ENCODE data around the gene MAP9.
"Not testable (repeated sequence)": the region's sequence is repeated elsewhere in the genome, so short reads cannot be mapped to it uniquely, and the experiment has no call there.

Gene MAP9

DNA sequence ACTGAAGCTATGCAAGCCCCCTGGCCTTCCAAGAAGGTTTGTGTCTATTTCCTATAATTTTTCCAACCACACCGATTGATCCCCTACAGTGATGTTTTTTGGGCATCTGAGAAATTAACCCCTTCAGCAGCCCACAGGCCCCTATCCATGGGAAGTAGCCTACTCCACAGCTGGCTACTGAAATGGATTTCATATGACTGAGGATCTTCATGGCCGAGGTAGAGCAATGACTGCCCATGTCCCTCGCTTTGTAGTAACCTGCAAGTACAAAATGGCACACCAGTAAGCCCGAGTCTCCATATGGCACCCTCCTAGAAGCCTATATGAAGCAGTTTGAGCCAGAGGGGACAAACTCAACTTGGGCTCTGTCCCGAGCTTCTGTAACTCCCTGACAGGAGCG is 36.8 kb downstream of the MAP9 start:
- Histone ChIP-seq H3K4me3 (ENCODE audit: low read length) (no peak overlapping the region), H3K9me3 (ENCODE audit: control insufficient read depth, low read length) (no peaks in the 10 kb centered on the region), H3K27me3 (replicated peaks; ENCODE audit: control insufficient read depth, insufficient read depth, low read length) (no peaks in the 10 kb centered on the region), H3K9ac (ENCODE audit: low read length) (no peak overlapping the region), H3K36me3 (ENCODE audit: control insufficient read depth, insufficient read depth, low read length, severe bottlenecking) (peaks cover 3% of the 10 kb centered on the region), H3K4me1 (ENCODE audit: control insufficient read depth, insufficient read depth, low read length) (no peaks in the 10 kb centered on the region)
- DNase-seq (ENCODE audit: low read depth), result no peak

GRCh38 chr4:155339588-155339987 is 37.2 kb downstream of the MAP9 start:
- Histone ChIP-seq H3K36me3 (ENCODE audit: control insufficient read depth, insufficient read depth, low read length, severe bottlenecking) (no peaks in the 10 kb centered on the region), H3K9ac (ENCODE audit: low read length) (no peak overlapping the region), H3K4me1 (ENCODE audit: control insufficient read depth, insufficient read depth, low read length) (no peaks in the 10 kb centered on the region), H3K27me3 (replicated peaks; ENCODE audit: control insufficient read depth, insufficient read depth, low read length) (no peaks in the 10 kb centered on the region), H3K9me3 (ENCODE audit: control insufficient read depth, low read length) (no peaks in the 10 kb centered on the region), H3K4me3 (ENCODE audit: low read length) (no peak overlapping the region)
- DNase-seq (ENCODE audit: low read depth), result no peak

GRCh38 chr4:155338196-155338595 is 38.6 kb downstream of the MAP9 start:
- Histone ChIP-seq H3K9me3 (ENCODE audit: control insufficient read depth, low read length) (no peaks in the 10 kb centered on the region), H3K4me1 (ENCODE audit: control insufficient read depth, insufficient read depth, low read length) (no peaks in the 10 kb centered on the region), H3K27me3 (replicated peaks; ENCODE audit: control insufficient read depth, insufficient read depth, low read length) (no peaks in the 10 kb centered on the region), H3K9ac (ENCODE audit: low read length) (no peak overlapping the region), H3K36me3 (ENCODE audit: control insufficient read depth, insufficient read depth, low read length, severe bottlenecking) (no peaks in the 10 kb centered on the region), H3K4me3 (ENCODE audit: low read length) (no peak overlapping the region)
- no peak for DNase-seq (ENCODE audit: low read depth)

GRCh38 chr4:155336242-155336641 is 40.5 kb downstream of the MAP9 start:
- H3K27me3 ChIP-seq (replicated peaks; ENCODE audit: control insufficient read depth, insufficient read depth, low read length), result no peaks in the 10 kb centered on the region
- H3K9ac ChIP-seq (ENCODE audit: low read length), result no peak overlapping the region
- no peaks in the 10 kb centered on the region for H3K4me1 ChIP-seq (ENCODE audit: control insufficient read depth, insufficient read depth, low read length)
- no peak for DNase-seq (ENCODE audit: low read depth)
- no peak overlapping the region for H3K4me3 ChIP-seq (ENCODE audit: low read length)
- H3K36me3 ChIP-seq (ENCODE audit: control insufficient read depth, insufficient read depth, low read length, severe bottlenecking), result no peaks in the 10 kb centered on the region
- no peaks in the 10 kb centered on the region for H3K9me3 ChIP-seq (ENCODE audit: control insufficient read depth, low read length)

DNA sequence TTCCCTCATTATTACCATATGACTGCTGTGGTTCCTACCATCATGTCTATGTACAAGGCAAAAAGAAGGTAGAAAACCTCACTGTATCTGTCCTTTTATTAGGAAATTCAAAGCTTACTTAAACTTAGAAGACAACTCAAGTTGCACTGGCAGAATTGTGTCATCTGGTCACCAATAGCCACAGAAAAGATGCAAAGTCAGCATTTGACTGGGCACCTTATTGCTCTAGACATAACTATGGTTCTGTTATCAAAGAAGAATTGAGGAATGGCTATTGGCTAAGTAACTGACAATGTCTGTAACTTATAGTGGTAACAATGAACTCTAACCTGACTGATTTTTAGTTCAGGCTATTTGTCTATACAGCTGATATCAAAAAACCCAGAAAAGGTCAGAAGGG is 45.3 kb downstream of the MAP9 start:
- Histone ChIP-seq H3K9ac (ENCODE audit: low read length) (no peak overlapping the region), H3K36me3 (ENCODE audit: control insufficient read depth, insufficient read depth, low read length, severe bottlenecking) (no peaks in the 10 kb centered on the region), H3K4me1 (ENCODE audit: control insufficient read depth, insufficient read depth, low read length) (no peaks in the 10 kb centered on the region), H3K4me3 (ENCODE audit: low read length) (no peak overlapping the region), H3K9me3 (ENCODE audit: control insufficient read depth, low read length) (no peaks in the 10 kb centered on the region), H3K27me3 (replicated peaks; ENCODE audit: control insufficient read depth, insufficient read depth, low read length) (no peaks in the 10 kb centered on the region)
- DNase-seq (ENCODE audit: low read depth), result no peak

- no peak overlapping the region for H3K9ac ChIP-seq (ENCODE audit: low read length)
- peaks cover 7% of the 10 kb centered on the region for H3K9me3 ChIP-seq (ENCODE audit: control insufficient read depth, low read length)
- no peaks in the 10 kb centered on the region for H3K4me1 ChIP-seq (ENCODE audit: control insufficient read depth, insufficient read depth, low read length)
- no peak for DNase-seq (ENCODE audit: low read depth)
- H3K27me3 ChIP-seq (replicated peaks; ENCODE audit: control insufficient read depth, insufficient read depth, low read length), result peaks cover 6% of the 10 kb centered on the region
- H3K36me3 ChIP-seq (ENCODE audit: control insufficient read depth, insufficient read depth, low read length, severe bottlenecking), result no peaks in the 10 kb centered on the region
- H3K4me3 ChIP-seq (ENCODE audit: low read length), result no peak overlapping the region
Measured at GRCh38 chr4:155322782-155323181, 54.0 kb downstream of the MAP9 start.

DNA sequence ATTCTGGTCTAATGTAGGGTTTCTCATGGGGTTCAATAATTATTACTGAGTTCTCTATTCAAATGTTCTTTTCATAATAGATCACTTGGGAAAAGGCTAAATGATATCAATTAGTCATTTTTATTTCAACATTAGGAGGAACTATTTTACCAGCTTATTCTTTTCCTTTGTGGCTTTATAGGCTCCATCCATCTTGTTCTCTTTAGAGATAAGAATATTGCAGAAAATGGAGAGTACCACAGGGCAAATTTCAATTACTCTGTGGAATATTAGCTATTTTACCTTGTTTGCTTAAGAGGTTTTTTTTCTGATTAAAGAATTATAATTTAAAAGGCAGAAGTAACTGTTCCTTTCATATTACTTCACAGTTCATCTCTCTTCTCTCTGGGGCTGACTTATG is 55.8 kb downstream of the MAP9 start:
- Histone ChIP-seq H3K4me3 (ENCODE audit: low read length) (no peak overlapping the region), H3K27me3 (replicated peaks; ENCODE audit: control insufficient read depth, insufficient read depth, low read length) (peaks cover 6% of the 10 kb centered on the region), H3K36me3 (ENCODE audit: control insufficient read depth, insufficient read depth, low read length, severe bottlenecking) (no peaks in the 10 kb centered on the region), H3K9ac (ENCODE audit: low read length) (no peak overlapping the region), H3K4me1 (ENCODE audit: control insufficient read depth, insufficient read depth, low read length) (no peaks in the 10 kb centered on the region), H3K9me3 (ENCODE audit: control insufficient read depth, low read length) (peaks cover 7% of the 10 kb centered on the region)
- DNase-seq (ENCODE audit: low read depth), result no peak

GRCh38 chr4:155319516-155319915 is 57.2 kb downstream of the MAP9 start:
- no peak overlapping the region for H3K4me3 ChIP-seq (ENCODE audit: low read length)
- DNase-seq (ENCODE audit: low read depth), result no peak
- no peak overlapping the region for H3K9ac ChIP-seq (ENCODE audit: low read length)
- H3K4me1 ChIP-seq (ENCODE audit: control insufficient read depth, insufficient read depth, low read length), result no peaks in the 10 kb centered on the region
- peaks cover 7% of the 10 kb centered on the region for H3K9me3 ChIP-seq (ENCODE audit: control insufficient read depth, low read length)
- H3K36me3 ChIP-seq (ENCODE audit: control insufficient read depth, insufficient read depth, low read length, severe bottlenecking), result no peaks in the 10 kb centered on the region
- peaks cover 6% of the 10 kb centered on the region for H3K27me3 ChIP-seq (replicated peaks; ENCODE audit: control insufficient read depth, insufficient read depth, low read length)

DNA sequence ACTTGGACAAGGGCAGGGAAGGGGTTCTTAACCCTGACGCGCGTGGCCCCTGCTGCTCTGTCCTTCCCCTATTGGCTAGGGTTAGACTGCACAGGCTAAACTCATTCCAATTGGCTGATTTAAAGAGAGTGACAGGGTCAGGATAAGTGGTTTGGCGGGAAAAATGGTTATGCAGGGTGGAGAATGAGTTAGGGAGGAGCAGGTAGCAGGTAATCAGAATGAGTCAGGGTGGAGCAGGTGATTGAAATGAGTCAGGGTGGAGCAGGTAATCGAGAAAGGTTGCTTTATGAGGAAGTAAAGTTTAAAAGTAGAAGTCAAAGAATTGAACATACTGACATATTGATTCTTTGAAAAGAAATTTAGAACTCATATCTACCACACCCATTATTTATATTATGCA is 64.7 kb downstream of the MAP9 start:
- H3K4me3 ChIP-seq (ENCODE audit: low read length); H3K4me1 ChIP-seq (ENCODE audit: control insufficient read depth, insufficient read depth, low read length); H3K9ac ChIP-seq (ENCODE audit: low read length); DNase-seq (ENCODE audit: low read depth); H3K27me3 ChIP-seq (replicated peaks; ENCODE audit: control insufficient read depth, insufficient read depth, low read length); H3K9me3 ChIP-seq (ENCODE audit: control insufficient read depth, low read length); H3K36me3 ChIP-seq (ENCODE audit: control insufficient read depth, insufficient read depth, low read length, severe bottlenecking): not testable (repeated sequence)

- Histone ChIP-seq H3K9ac (ENCODE audit: low read length) (no peak overlapping the region), H3K9me3 (ENCODE audit: control insufficient read depth, low read length) (no peaks in the 10 kb centered on the region), H3K4me3 (ENCODE audit: low read length) (no peak overlapping the region), H3K4me1 (ENCODE audit: control insufficient read depth, insufficient read depth, low read length) (no peaks in the 10 kb centered on the region), H3K27me3 (replicated peaks; ENCODE audit: control insufficient read depth, insufficient read depth, low read length) (no peaks in the 10 kb centered on the region), H3K36me3 (ENCODE audit: control insufficient read depth, insufficient read depth, low read length, severe bottlenecking) (no peaks in the 10 kb centered on the region)
- no peak for DNase-seq (ENCODE audit: low read depth)
Measured at GRCh38 chr4:155307731-155308277, 69.0 kb downstream of the MAP9 start.

DNA sequence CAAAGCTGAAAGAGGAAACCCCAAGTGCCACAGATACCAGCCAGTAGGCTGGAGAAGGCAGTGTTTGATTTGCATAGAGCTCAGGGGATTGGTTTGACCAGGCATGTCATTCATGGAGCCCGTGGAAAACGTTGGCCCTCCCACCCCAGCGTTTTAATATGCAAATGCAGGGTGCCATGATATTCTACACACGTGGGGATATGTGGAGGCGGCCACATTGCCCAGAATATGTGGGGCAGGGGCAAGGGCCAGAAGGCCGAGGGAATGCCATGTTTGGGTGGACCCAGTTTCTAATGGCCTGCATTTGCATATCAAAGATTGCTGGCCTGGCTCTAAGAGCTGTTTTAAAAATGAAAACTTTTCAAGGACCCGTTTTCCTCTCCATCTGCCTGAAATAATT is 71.1 kb downstream of the MAP9 start:
- Histone ChIP-seq H3K27me3 (replicated peaks; ENCODE audit: control insufficient read depth, insufficient read depth, low read length) (no peaks in the 10 kb centered on the region), H3K9me3 (ENCODE audit: control insufficient read depth, low read length) (no peaks in the 10 kb centered on the region), H3K9ac (ENCODE audit: low read length) (no peak overlapping the region), H3K36me3 (ENCODE audit: control insufficient read depth, insufficient read depth, low read length, severe bottlenecking) (no peaks in the 10 kb centered on the region), H3K4me1 (ENCODE audit: control insufficient read depth, insufficient read depth, low read length) (no peaks in the 10 kb centered on the region), H3K4me3 (ENCODE audit: low read length) (no peak overlapping the region)
- no peak for DNase-seq (ENCODE audit: low read depth)

DNA sequence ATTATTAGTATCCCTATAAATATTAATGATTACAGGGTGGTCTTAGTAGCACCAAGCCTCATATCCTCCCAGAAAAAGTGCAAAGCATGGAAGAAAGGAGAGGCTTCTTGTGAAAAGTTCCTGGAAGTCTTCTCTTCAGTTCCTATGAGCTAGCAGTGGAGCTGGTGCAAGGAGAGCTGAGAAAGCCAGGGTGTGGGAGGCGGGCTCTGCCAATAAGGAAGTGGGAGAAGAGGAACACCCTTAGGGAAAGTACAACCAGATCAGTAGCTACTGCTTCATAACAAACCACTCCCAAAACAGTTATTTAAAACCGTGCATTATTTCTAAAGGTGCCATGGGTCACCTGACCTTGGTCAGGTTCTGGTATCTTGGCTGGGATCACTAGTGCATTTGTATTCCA is 72.4 kb downstream of the MAP9 start:
- no peak for DNase-seq (ENCODE audit: low read depth)
- no peaks in the 10 kb centered on the region for H3K9me3 ChIP-seq (ENCODE audit: control insufficient read depth, low read length)

More for the DNA sequence above, 72.4 kb downstream of the MAP9 start:
- Histone ChIP-seq H3K4me1 (ENCODE audit: control insufficient read depth, insufficient read depth, low read length) (no peaks in the 10 kb centered on the region), H3K9ac (ENCODE audit: low read length) (no peak overlapping the region), H3K27me3 (replicated peaks; ENCODE audit: control insufficient read depth, insufficient read depth, low read length) (no peaks in the 10 kb centered on the region), H3K4me3 (ENCODE audit: low read length) (no peak overlapping the region), H3K36me3 (ENCODE audit: control insufficient read depth, insufficient read depth, low read length, severe bottlenecking) (no peaks in the 10 kb centered on the region)

Data from adipocyte (in vitro differentiated cells).